ENCODE data around the gene PCBD2.
"Not testable (repeated sequence)": the region's sequence is repeated elsewhere in the genome, so short reads cannot be mapped to it uniquely, and the experiment has no call there.

The PCBD2 gene

GRCh38 chr5:134902071-134902801 is 2.7 kb upstream of the PCBD2 start:
- intact Hi-C loops (cut with DNase I) = loop anchor here (10.0 kb wide), 1 partner anchor 293 kb away; no protein-coding TSS in a partner anchor
- DNase-seq = peak in 1 of 10 donors; percentile 18

DNA sequence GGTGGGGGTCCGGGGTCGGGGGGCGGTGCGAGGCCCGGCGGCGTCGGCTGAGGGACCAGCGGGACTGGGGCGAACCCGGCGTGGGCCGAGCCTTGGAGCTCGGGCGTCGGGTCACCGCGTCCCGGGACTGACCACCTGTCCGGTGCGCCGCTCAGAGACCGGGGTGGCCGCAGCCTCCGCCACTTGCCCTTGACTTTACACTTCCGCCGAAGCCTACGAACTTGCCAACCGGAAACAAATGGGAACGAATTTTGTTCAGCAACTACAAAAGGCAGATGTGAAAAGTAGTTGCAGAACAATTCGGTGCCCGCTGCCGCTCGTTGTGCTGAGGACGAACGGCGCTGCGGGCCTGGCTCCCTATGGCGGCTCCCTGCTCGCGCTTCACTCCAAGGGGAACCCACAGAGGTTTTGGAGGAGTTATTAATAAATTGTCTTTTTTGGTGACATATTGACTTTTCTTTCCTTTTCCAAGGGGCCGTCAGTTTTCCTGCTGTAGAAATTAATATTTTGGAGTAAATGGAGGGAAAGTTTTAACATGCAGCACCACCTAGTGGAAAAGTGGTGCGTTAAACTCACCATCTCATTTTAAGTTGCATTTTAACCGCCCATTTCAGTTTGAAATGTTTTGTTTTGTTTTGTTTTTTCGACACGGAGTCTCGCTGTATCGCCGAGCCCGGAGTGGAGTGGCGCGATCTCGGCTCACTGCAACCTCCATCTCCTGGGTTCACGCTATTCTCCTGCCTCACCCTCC is 490 bp downstream of the PCBD2 start:
- intact Hi-C loops (cut with DNase I) = loop anchor here (1.0 to 10.0 kb wide), 5 partner anchors 31 to 289 kb away; partner anchors contain the start of genes CAMLG, DDX46 and TXNDC15
- DNase-seq = peak in 7 of 10 donors; percentile 21 to 92 (median 41)

- DNase-seq = no peak
- intact Hi-C loops (cut with DNase I) = loop anchor here (10.0 kb wide), 1 partner anchor 288 kb away; no protein-coding TSS in a partner anchor
Measured at GRCh38 chr5:134906811-134907210, 1.9 kb downstream of the PCBD2 start.

DNA sequence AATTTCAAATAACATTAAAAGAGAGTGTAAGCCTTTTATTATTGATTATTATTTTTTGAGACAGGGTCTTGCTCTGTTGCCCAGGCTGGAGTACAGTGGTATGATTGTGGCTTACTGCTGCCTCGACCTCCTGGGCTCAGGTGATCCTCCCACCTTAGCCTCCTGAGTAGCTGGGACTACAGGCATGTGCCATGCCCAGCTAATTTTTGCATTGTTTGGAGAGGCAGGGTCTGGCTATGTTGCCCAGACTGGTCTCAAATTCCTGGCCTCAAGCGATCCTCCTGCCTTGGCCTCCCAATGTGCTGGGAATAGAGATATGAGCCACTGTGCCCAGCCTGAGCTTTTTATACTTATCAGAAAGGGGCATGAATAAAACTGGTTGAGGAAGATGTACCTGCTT is 5.8 kb downstream of the PCBD2 start:
- intact Hi-C loops (cut with DNase I) = not testable (repeated sequence)

DNA sequence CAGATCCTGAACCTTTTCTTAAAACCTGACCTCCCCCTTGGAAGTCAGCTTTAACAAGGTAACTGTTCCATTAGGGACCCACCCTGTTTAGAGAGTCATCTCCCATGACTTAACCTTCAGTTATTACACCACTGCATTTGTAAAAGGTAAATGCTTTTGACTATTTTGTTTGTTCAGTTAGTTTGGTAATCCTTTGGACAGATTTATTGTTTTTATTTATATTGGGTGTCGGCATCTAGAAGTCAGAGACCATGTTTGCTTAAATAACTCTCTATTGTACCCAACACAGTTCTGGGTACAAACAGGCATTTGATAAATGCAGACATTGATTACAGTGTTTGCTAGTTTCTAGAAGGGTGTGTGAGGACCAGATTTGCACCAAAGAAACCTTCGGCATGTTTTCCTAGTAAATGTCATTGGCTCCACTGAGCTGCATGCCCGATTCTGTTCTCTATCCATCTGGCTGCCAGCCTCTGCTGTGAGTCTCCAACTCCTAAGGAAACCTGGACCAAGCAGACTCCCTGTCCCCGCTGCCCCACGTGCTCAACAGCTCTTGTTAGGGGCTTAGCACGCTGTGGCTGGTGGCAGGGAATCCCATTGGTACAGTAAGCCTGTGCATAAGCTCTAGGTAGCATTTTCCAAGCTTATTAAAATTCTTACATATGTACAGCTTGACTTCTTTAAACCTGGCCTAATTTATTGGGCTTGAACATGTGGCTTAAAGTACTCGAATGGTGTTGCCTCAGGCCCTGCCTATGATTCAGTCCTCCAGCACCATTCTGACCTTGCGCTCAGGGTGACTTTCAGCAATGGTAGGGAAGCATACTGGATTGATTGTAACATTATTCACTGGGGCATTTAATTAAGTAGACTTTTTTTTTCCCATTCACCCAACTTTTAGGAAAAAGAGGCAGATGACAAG is 6.6 kb downstream of the PCBD2 start:
- intact Hi-C loops (cut with DNase I) = no loop called here

More for the DNA sequence above, 5.8 kb downstream of the PCBD2 start:
- not testable (repeated sequence) for DNase-seq

GRCh38 chr5:134913254-134913653 is 8.3 kb downstream of the PCBD2 start:
- intact Hi-C loops (cut with DNase I) = no loop called here
- no peak for DNase-seq

More for the DNA sequence above, 6.6 kb downstream of the PCBD2 start:
- no peak for DNase-seq

DNA sequence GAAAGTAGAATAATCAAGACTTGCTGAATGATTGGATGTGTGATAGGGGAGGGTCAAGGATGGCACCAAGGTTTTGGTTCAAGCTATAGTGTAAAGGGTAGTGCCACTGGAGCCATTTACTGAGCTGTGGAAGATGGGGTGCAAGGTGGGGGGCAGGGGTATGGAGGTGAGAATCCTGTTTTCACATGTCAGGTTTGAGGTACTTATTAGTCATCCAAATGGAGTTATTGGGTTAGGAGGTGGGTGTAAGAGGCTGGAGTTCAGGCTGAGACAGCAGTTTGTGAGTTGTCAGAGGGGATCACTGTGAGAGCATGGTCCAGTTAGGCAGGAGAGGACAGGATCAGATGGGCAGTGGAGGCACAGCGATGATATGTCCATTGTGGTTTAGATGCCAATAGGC is 8.9 kb downstream of the PCBD2 start:
- no peak for DNase-seq
- intact Hi-C loops (cut with DNase I) = no loop called here

GRCh38 chr5:134917070-134917815 is 12.3 kb downstream of the PCBD2 start:
- intact Hi-C loops (cut with DNase I) = no loop called here
- peak in 1 of 10 donors; percentile 42 for DNase-seq

DNA sequence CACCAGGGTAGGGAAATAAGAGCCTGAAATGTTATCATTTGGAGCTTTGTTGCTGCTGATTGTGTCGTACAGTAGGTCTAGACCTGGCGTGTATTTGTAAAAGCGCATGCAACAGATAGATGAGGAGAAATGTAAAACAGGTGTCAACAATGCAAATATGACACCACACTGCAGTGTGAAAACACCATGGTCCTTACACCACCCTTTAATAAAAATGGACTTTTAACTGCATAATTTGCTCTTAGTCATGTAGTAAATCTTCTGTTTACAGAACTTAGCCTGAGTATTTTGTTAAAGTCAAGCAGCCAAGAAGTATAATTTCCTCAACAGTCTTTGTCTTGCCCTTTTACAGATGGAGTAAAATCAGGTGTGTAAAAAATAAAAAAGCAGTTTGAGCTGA is 13.9 kb downstream of the PCBD2 start:
- intact Hi-C loops (cut with DNase I) = no loop called here
- no peak for DNase-seq

- DNase-seq = peak in 1 of 10 donors; percentile 66
- intact Hi-C loops (cut with DNase I) = no loop called here
Measured at GRCh38 chr5:134920848-134921575, 16.1 kb downstream of the PCBD2 start.

- intact Hi-C loops (cut with DNase I) = no loop called here
- DNase-seq = no peak
Measured at GRCh38 chr5:134932508-134932907, 27.6 kb downstream of the PCBD2 start.

DNA sequence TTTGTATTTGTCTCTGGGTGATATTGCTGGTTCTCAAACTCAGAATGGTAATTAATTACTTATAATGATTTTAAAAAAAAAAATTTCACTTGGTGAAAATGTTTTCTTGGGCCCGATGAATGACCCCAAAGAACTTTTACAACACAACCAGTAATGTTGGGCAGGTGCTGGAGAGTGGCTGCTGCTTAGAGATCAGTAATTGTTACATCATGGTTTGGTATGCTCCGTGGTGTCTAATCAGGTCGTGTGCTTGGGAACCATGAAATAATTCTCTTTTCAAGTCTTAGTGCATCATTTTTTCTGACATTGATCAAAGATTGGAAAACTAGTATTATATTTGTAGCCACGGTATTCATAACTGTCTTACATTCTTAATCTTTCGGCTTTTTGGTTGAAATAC is 29.3 kb downstream of the PCBD2 start:
- intact Hi-C loops (cut with DNase I) = no loop called here

DNA sequence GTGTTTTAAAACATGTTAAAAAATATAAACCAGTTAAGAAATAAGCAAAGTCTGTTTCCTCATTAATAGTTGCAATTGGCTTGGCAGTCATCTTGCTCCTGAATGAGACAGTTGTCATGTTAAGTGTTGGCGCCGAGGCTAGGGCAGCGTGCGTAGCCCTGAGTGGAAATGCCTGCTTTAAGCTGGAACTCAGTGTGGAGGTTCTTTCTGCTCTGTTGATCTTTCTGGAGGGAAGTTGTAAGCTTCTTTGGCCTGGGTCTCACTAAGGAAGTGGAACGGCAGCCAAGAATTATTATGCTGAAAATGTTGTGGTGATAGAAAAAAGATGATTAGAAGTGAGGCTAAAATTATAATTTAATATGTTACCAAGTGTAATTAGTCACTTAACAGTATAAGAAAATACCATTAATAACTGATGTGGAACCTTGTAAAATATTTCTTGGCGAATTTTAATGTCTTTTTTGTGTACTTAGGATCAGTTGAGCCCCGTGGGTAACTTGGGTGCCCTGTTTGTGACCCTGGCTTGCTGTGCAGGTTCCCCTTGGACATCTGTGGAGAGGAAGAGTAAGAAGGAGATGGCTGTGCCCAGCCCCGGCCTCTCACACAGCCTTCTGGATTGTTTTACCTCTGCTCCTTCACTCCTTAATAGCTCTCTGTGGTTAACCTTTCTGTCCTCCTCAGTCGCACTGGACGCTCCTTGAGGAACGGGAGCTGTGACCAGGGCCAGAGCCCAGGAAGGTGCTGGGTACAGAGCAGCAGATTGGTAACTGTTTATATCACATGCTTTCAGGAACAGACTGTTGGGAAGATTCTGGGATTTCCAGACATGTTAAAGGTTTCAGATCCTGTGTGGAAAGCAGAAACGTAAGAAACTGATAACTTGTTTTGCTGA is 31.0 kb downstream of the PCBD2 start:
- intact Hi-C loops (cut with DNase I) = no loop called here
- no peak for DNase-seq

More for the DNA sequence above, 29.3 kb downstream of the PCBD2 start:
- no peak for DNase-seq

GRCh38 chr5:134937526-134937925 is 32.6 kb downstream of the PCBD2 start:
- intact Hi-C loops (cut with DNase I) = no loop called here
- DNase-seq = no peak

DNA sequence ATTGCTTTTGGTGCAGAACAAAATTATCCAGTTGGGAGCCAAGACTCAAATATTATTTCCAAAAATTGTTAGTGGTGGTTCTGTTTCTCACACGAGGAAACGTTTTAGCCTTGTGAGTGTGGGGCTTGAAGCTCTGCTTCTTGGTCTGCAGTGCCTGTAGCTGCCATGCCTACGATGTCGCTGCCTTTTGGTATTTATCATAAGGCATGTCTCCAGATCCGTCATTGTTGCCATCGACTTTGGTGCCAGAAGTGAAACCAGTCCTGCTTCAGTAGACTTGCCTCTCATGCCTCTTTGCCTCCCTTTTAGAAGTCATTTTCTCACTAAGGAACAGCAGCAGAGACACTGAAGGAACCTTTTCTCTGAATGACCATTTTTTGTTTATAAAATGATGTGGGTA is 33.1 kb downstream of the PCBD2 start:
- no peak for DNase-seq
- intact Hi-C loops (cut with DNase I) = no loop called here

GRCh38 chr5:134939500-134939899 is 34.6 kb downstream of the PCBD2 start:
- intact Hi-C loops (cut with DNase I) = no loop called here
- DNase-seq = no peak

DNA sequence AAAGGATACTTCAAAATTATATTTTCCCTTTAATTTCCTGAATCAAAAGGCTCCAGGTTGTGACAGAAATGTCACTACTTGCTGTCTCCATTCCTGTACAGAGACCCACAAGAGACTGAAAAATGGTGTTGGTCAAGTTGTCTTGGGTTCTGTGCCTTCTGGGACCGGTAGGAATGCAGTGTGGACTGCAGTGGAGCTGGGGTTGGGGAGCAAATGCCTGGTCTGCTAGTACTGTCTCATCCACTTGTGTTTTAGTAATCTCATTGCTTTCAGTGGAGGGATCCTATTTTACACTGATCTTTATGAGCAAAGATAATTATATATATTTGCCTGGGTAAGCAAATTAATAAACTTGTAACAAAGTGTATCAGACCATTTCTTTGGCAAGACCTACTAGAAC is 38.6 kb downstream of the PCBD2 start:
- intact Hi-C loops (cut with DNase I) = no loop called here
- DNase-seq = no peak

- DNase-seq = no peak
- intact Hi-C loops (cut with DNase I) = no loop called here
Measured at GRCh38 chr5:134944630-134945029, 39.7 kb downstream of the PCBD2 start.

All from posterior cingulate gyrus (tissue), 11 donors.